HCT116 (cell line): ENCODE data around the gene SNAPC1. TPM values are rescaled to one million over a fixed set of nuclear protein-coding genes. Genes with fewer than 3 reads are reported as not detected.
A peak's percentile ranks its signal among the peaks of the same experiment; 100 is the strongest.

Experiments used
- ATAC-seq: fragments of 200-7000 bp; cut with Tn5 transposase; 2 replicates; pipeline ENCODE4 v1.9.1; 2020; ENCODE audit warnings: mild to moderate bottlenecking, moderate library complexity
- BruUV-seq: library from RNA; stranded (reverse); fragments of 400-500 nt; replicated peaks from 2 replicates; lab custom pipeline; 2021; lab: Mats Ljungman, UMichigan
- CTCF ChIA-PET: fragments of 300-600 bp; sonication (Branson Sonifier 250); formaldehyde crosslinking; loops from one replicate; lab custom pipeline; 2021; ENCODE audit warnings: antibody characterized with exemption; lab: Charles Lee
- POLR2A ChIA-PET: fragments of 300-600, 350-600 bp; sonication (Branson Sonifier 250); formaldehyde crosslinking; loops from one replicate; lab custom pipeline; 2021; ENCODE audit warnings: antibody characterized with exemption; lab: Charles Lee
- RAD21 ChIA-PET, 2 experiments: fragments of 300-600 bp; sonication (Branson Sonifier 250); formaldehyde crosslinking; loops; one replicate each; lab custom pipeline; 2023; ENCODE audit warnings: low total read pairs in 2 of 2; ENCODE audit not compliant: uncharacterized antibody in 2 of 2, unreplicated experiment in 2 of 2, low non-redundant PET in 1 of 2; lab: Charles Lee
- DNase-seq: peaks from one replicate; pipeline ENCODE4 v3.0.0-alpha.2; 2010; ENCODE audit warnings: low read depth, low spot score
- H2AFZ ChIP-seq: fragments of 200-600 bp; shearing (Covaris generic), sonication (generic); 2 replicates; pipeline ENCODE4 v1.6.1; 2017; ENCODE audit warnings: low read depth, mixed run types, mixed read lengths, antibody characterized with exemption, low read length; ENCODE audit not compliant: poor library complexity, severe bottlenecking
- H3K27ac ChIP-seq: 2 replicates; pipeline ENCODE4 v1.5.1; 2012; ENCODE audit warnings: low read depth, low read length
- H3K27me3 ChIP-seq: fragments of 200-600 bp; sonication (generic); 2 replicates; pipeline ENCODE4 v1.6.1; 2016; ENCODE audit warnings: mixed run types, low read length, mixed read lengths; ENCODE audit not compliant: insufficient read depth
- H3K36me3 ChIP-seq, 2 experiments: fragments of 200-500 bp in 1 of 2; fragments of 200-600 bp in 1 of 2; sonication (Bioruptor generic) in 1 of 2; sonication (generic) in 1 of 2; 2 replicates each; pipeline versions ENCODE4 v1.5.1 to v1.6.1; 2014 to 2016; ENCODE audit warnings: low read length in 2 of 2, inconsistent platforms in 1 of 2, mixed read lengths in 1 of 2, mixed run types in 1 of 2; ENCODE audit not compliant: insufficient read depth in 2 of 2, control insufficient read depth in 1 of 2
- H3K4me1 ChIP-seq, 2 experiments: fragments of 200-600 bp in 1 of 2; sonication (generic) in 1 of 2; 2 replicates each; pipeline versions ENCODE4 v1.5.1 to v1.6.1; 2012 to 2017; ENCODE audit warnings: low read length in 2 of 2, inconsistent platforms in 1 of 2, mild to moderate bottlenecking in 1 of 2, mixed read lengths in 1 of 2, mixed run types in 1 of 2, moderate library complexity in 1 of 2; ENCODE audit not compliant: insufficient read depth in 2 of 2, control insufficient read depth in 1 of 2
- H3K4me2 ChIP-seq: fragments of 200-600 bp; sonication (generic); 2 replicates; pipeline ENCODE4 v1.6.1; 2017; ENCODE audit warnings: mixed run types, low read length, mixed read lengths
- H3K4me3 ChIP-seq, 2 experiments: fragments of 200-600 bp in 1 of 2; sonication (generic) in 1 of 2; replicated peaks in 1 of 2; 2 replicates each; pipeline ENCODE4 v1.5.1; 2011 to 2016; ENCODE audit warnings: low read length in 2 of 2, control low read depth in 1 of 2, low read depth in 1 of 2, mild to moderate bottlenecking in 1 of 2, mixed read lengths in 1 of 2, mixed run types in 1 of 2
- H3K79me2 ChIP-seq: fragments of 200-600 bp; sonication (generic); 2 replicates; pipeline ENCODE4 v1.6.1; 2017; ENCODE audit warnings: mild to moderate bottlenecking, mixed run types, low read length, moderate library complexity, mixed read lengths; ENCODE audit not compliant: insufficient read depth
- H3K9ac ChIP-seq: fragments of 200-600 bp; sonication (generic); 2 replicates; pipeline ENCODE4 v1.6.1; 2016; ENCODE audit warnings: low read length, mixed read lengths
- H3K9me2 ChIP-seq: fragments of 200-600 bp; sonication (generic), shearing (Covaris generic); 2 replicates; pipeline ENCODE4 v1.6.1; 2017; ENCODE audit warnings: mixed run types, mild to moderate bottlenecking, moderate library complexity; ENCODE audit not compliant: insufficient read depth
- H3K9me3 ChIP-seq, 2 experiments: fragments of 200-500 bp in 1 of 2; fragments of 200-600 bp in 1 of 2; sonication (Bioruptor generic) in 1 of 2; sonication (generic) in 1 of 2; 2 replicates each; pipeline ENCODE4 v1.6.1; 2014 to 2017; ENCODE audit warnings: low read length in 2 of 2, mixed read lengths in 2 of 2, inconsistent platforms in 1 of 2, low read depth in 1 of 2, mild to moderate bottlenecking in 1 of 2, mixed run types in 1 of 2, moderate library complexity in 1 of 2; ENCODE audit not compliant: control insufficient read depth in 1 of 2, insufficient read depth in 1 of 2
- H4K20me1 ChIP-seq: fragments of 200-600 bp; sonication (generic), shearing (Covaris generic); 2 replicates; pipeline ENCODE4 v1.6.1; 2017; ENCODE audit warnings: mixed run types, mild to moderate bottlenecking, moderate library complexity; ENCODE audit not compliant: insufficient read depth
- CTCF ChIP-seq, 3 experiments: fragments of 200-600 bp in 1 of 3; sonication (generic) in 1 of 3; IDR thresholded peaks in 2 of 3; conservative IDR thresholded peaks in 1 of 3; 2 replicates each; pipeline ENCODE4 v1.5.1; 2012 to 2017; ENCODE audit warnings: low read depth in 2 of 3, low read length in 2 of 3, antibody characterized with exemption in 1 of 3, borderline replicate concordance in 1 of 3, control low read depth in 1 of 3, mild to moderate bottlenecking in 1 of 3, mixed read lengths in 1 of 3, mixed run types in 1 of 3, moderate library complexity in 1 of 3; ENCODE audit not compliant: insufficient read depth in 1 of 3
- ELF1 ChIP-seq: IDR thresholded peaks from 2 replicates; pipeline ENCODE4 v1.6.1; 2012; ENCODE audit warnings: low read depth, borderline replicate concordance
- JUND ChIP-seq: IDR thresholded peaks from 2 replicates; pipeline ENCODE4 v1.6.1; 2012
- POLR2AphosphoS5 ChIP-seq: IDR thresholded peaks from 2 replicates; pipeline ENCODE4 v1.6.1; 2011; ENCODE audit warnings: mild to moderate bottlenecking, low read depth, low read length, moderate library complexity
- REST ChIP-seq: IDR thresholded peaks from 2 replicates; pipeline ENCODE4 v1.6.1; 2012; ENCODE audit warnings: low read depth
- SRF ChIP-seq: IDR thresholded peaks from 2 replicates; pipeline ENCODE4 v1.6.1; 2012; ENCODE audit warnings: low read depth
- YY1 ChIP-seq: IDR thresholded peaks from 2 replicates; pipeline ENCODE4 v1.6.1; 2011; ENCODE audit warnings: low read length, low read depth, moderate library complexity, mild to moderate bottlenecking; ENCODE audit not compliant: insufficient replicate concordance; ENCODE audit errors: extremely low read depth
- intact Hi-C: fragments of 100-400 bp; cut with micrococcal nuclease; formaldehyde crosslinking; loops from 2 replicates; pipeline ENCODE4 v1.10.0; 2022
- total RNA-seq: library from RNA; stranded (reverse); gene quantifications from one replicate; pipeline ENCODE4 v1.2.1, GENCODE V29; 2021; ENCODE audit not compliant: unreplicated experiment

The SNAPC1 gene
- total RNA-seq, 1 experiment from 2014 or later, result 8.2 TPM

- POLR2A ChIA-PET, result interaction anchor here (1.0 kb wide), 1 partner anchor 8 kb away, joined by 4 read pairs; the partner anchor contains the start of gene SNAPC1
- CTCF ChIA-PET, result no interaction called here
Measured at GRCh38 chr14:61753631-61754030, 8.6 kb upstream of the SNAPC1 start.

More at GRCh38 chr14:61753631-61754030, 8.6 kb upstream of the SNAPC1 start:
- Histone ChIP-seq H3K27me3 (no peaks in the 10 kb centered on the region), H3K27ac (no peak overlapping the region), H3K9me3 (no peaks in the 10 kb centered on the region), H3K4me3 (no peak overlapping the region), H3K4me2 (no peak overlapping the region), H4K20me1 (no peaks in the 10 kb centered on the region), H3K36me3 (no peaks in the 10 kb centered on the region), H3K79me2 (peaks cover 8% of the 10 kb centered on the region; the same call in 1 of the 2 replicates), H2AFZ (no peak overlapping the region), H3K9me2 (no peaks in the 10 kb centered on the region), H3K4me1 (peaks cover 8 to 38% of the 10 kb centered on the region in 2 experiments; a peak in 3 of 4 replicates), H3K9ac (no peak overlapping the region)
- ATAC-seq (no peak), DNase-seq (no peak)
- no TSS peak for BruUV-seq
- TF ChIP-seq YY1 (no peak), POLR2AphosphoS5 (no peak), ELF1 (no peak), JUND (no peak), CTCF (IDR thresholded peaks at IDR 0.05 in 2 of 3, conservative IDR thresholded peaks at IDR 0.05 in 1 of 3; ENCODE audit: borderline replicate concordance in 1 of 3, insufficient read depth in 1 of 3, low read depth in 2 of 3, low read length in 2 of 3) (peak in 2 of 3 experiments; percentile 14 to 33; a peak in 3 of 6 replicates), REST (no peak), SRF (no peak)
- intact Hi-C loops, result loop anchor here (5.0 kb wide), 1 partner anchor 84 kb away; no protein-coding TSS in a partner anchor
- RAD21 ChIA-PET, result no interaction called here
